Measurements from ENCODE around the gene USH1C.
A peak's percentile ranks its signal among the peaks of the same experiment; 100 is the strongest.

The USH1C gene

DNA sequence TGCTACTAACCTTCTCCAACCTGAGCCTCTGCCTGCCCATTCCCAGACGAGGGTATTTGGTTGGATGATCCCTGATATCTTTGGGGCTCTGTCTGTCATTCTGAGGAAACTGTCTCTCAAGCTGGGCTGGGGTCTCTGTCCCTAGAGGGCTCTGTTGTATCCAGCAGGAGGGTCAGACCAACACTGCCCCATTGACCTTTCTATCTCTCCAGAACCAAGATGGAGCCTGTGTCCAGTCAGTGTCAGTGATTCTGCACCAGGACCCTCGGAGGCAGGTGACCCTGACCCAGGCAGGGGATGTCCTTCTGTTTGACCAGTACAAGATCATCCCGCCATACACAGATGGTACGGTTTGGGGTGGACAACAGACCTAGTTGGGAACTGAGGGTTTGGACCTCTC lies 24.7 kb upstream of the USH1C start:
- no peak for DNase-seq

DNA sequence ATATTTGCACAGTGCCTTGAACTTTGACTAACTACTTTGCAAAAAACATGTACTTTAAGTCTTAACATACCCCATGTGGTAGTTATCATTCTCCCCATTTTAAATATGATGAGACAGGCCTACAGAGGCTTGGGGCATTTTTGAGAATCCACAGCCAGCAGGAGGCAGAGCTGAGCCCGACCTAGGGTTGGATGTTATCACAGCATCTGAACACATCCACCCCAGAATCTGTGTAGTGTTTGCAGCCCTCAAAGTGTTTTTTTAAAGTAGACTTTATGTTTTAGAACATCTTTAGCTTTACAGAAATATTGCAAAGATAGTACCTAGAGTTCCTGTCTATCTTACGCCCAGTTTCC lies 20.4 kb upstream of the USH1C start:
- no peak for DNase-seq

GRCh38 chr11:17563961-17564686 lies 19.9 kb upstream of the USH1C start:
- DNase-seq, result no peak

- DNase-seq, result peak in 1 of 2 experiments; percentile 12
Measured at GRCh38 chr11:17563231-17563646, 19.0 kb upstream of the USH1C start.

- DNase-seq, result no peak
Measured at GRCh38 chr11:17561526-17561925, 17.3 kb upstream of the USH1C start.

- DNase-seq, result no peak
Measured at GRCh38 chr11:17561111-17561415, 16.8 kb upstream of the USH1C start.

GRCh38 chr11:17560281-17561110 lies 16.3 kb upstream of the USH1C start:
- no peak for DNase-seq

GRCh38 chr11:17559341-17560087 lies 15.3 kb upstream of the USH1C start:
- no peak for DNase-seq

DNA sequence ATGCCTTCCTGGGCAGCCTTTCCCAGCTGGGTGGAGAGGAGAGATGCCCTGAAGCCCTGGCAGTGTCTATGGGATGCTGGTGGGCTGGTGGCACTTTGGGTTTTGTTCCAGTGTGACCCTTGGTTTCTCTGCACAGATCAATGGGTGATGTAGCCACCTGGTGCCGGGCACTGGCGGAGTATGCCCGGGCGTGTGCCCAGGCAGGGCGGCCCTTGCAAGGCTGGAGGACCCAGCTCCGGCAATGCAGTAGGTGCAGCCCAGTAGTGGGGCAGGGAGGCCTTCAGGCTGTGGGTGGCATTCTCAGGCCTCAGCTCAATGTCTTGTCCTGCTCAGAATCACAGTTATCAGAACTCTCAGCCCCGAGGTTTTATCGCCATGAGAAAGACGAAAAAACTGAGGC lies 14.7 kb upstream of the USH1C start:
- no peak for DNase-seq

DNA sequence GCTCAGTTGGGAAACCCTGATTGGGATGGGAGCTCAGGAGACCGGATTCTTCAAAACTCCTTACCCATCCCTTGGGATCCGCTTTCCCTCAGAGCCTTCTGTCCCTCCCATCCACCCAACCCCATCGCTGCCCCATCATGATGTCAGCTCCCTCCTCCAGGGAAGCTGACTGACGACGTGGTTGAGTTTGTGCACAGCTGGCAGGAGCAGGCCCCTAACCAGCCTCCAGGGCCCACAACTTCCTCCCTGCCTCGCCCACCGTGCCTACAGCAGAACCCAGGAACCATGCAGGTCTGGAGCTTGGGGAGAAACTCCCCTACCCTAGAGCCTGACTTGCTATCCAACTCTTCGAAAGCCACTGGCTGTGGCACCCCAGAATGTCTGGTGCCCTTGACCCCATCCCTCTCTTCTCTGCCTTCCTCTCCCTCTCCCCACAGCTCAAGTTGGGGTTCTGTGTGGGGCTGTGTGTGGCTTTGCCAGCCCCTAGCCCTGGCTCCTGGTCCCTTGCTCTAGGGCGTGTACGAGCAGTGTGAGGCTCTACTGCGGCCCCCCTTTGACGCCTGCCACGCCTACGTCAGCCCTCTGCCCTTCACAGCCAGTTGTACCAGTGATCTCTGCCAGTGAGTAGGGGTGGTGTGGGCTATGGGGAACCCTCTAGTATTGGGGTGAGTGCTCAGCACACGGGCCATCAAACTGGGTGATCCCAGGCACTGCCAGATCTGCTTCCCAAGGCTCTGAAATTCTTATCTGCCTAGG lies 14.0 kb upstream of the USH1C start:
- DNase-seq, result no peak

DNA sequence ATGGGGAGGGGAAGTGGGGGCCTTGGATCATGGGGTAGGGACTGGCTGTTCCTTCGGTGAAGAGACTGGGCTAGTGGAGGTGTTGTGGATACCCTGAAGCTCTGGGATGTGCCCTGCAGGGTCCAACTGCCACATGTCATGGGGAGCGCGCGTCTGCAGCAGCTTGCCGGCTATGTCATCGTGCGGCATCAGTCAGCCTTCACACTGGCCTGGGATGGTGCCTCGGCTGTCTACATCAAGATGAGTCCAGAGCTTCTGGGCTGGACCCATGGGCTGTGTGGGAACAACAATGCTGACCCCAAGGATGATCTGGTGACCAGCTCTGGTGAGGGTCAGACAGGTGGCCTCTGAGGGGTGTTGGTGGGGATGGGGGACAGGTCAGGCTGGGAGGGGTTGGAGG lies 12.8 kb upstream of the USH1C start:
- DNase-seq, result no peak

GRCh38 chr11:17554487-17554886 lies 10.3 kb upstream of the USH1C start:
- DNase-seq, result no peak

- DNase-seq, result no peak
Measured at GRCh38 chr11:17553249-17553546, 9.0 kb upstream of the USH1C start.

DNA sequence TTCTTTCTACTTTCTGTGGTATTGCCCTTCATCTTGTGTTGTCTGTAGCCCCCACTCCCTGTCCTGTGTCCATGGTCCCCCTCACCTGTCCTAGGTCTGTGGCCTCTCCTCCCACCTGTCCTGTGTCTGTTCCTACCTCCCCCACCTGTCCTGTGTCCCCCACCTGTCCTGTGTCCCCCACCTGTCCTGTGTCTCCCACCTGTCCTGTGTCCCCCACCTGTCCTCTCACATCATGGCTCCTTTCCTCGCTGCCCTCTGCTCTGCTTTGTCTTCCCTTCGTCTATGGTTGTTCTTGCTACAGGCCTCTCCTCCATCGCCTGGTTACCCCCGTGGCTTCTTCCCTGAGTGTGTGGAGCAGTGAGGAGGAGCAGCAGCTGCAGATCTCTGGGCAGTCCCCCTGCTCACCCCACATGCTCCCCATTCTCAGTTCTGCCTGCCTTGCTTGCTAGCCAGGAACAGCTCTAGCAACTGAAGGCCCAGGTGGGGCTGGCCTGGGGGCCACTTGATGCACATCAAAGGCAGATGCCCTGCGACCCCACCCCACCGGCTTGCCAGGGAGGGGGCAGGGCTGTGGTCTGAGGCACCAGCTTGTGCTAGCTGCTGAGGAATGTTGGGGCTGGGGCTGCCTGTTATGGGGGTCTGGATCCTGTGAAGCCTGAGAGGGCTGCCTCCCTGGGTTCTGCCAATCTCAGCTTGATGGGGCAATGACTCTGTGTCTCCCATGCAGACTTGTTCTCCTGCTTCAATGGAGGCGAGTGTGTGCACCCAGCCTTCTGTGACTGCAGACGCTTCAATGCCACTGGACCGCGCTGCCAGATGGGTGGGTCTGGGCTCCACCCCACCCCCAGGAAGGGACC lies 8.4 kb upstream of the USH1C start:
- DNase-seq, result no peak

DNA sequence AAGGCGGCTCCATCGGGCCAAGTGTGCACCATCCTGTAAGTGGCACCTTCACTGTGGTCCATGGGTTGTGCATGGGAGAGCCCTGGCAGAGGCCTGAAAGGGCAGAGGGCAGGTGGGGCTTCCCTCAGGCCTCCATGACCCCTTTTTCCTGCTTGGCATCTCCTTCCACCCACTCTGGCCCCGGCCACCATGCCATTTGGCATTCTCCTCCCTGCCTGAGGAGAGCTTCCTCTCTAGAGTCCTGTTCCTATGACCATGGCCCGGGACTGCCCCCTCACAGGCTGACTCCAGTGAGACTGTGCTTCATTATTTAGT lies 7.8 kb upstream of the USH1C start:
- no peak for DNase-seq

- DNase-seq, result no peak
Measured at GRCh38 chr11:17551347-17552040, 7.3 kb upstream of the USH1C start.

- no peak for DNase-seq
Measured at GRCh38 chr11:17550450-17551346, 6.5 kb upstream of the USH1C start.

DNA sequence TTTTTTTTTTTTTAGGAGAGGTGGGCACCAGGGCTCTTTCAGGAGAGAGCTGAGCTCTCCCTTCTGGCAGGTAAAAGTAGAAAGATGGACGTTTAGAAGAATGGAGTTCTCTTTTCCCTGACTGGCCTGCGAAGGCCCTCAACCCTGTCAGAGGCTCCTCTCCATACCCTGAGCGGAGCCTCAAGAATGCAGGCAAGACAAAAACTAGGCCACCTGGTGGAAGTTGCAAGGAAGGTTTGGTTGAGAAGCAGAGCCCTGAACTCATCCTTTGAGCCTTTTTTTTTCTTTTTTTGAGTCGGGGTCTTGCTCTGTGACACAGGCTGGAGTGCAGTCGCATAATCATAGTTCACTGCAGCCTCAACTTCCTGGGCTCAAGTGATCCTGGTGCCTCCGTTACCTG lies 4.2 kb upstream of the USH1C start:
- DNase-seq, result no peak

- no peak for DNase-seq
Measured at GRCh38 chr11:17547932-17548331, 3.7 kb upstream of the USH1C start.

DNA sequence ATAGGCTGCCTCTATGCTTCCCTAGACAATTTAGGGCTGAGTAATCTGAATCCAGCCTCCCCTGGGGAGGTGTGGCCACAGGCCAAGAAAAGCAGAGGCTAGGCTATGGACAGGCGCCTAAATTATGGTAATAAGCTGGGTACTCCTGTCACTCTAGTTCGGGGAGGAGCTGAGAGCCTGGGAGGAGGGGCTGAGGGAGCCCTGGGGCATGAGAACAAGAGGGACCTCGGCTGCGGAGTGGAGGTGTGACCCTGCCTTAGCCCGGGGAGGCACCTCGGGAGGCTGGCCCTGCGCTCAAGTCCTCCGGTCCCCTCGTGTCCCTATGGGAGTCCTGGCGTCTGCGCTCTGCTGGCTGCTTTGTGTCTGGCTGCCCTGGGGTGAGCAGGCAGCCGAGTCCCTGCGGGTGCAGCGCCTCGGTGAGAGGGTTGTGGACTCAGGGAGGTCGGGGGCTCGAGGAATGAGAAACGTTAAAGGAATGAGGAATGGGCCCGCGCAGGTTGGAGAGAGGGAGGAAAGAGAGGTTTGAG lies 2.9 kb upstream of the USH1C start, which contains the start of gene OTOG:
TSS of gene OTOG (plus strand) at position 209 of the 527 bp plus-strand sequence. CDS start at position 323, 114 bp downstream.
- DNase-seq, result no peak

All from AML-193 (cell line).